SK-N-SH (cell line): Measurements from ENCODE around the gene MARCKSL1. TPM values are rescaled to one million over a fixed set of nuclear protein-coding genes. Genes with fewer than 3 reads are reported as not detected.

Experiments used
- CTCF ChIA-PET: fragments of 300-600, 350-600 bp; formaldehyde crosslinking; extraction: SDS; loops from one replicate; lab custom pipeline; 2021; lab: Yijun Ruan, JAX
- POLR2A ChIA-PET: fragments of 350-600 bp; sonication (Branson Sonifier 250); formaldehyde crosslinking; extraction: SDS; loops from one replicate; lab custom pipeline; 2020; ENCODE audit warnings: antibody characterized with exemption, inconsistent platforms; lab: Yijun Ruan, JAX
- DNase-seq: peaks from one replicate; pipeline ENCODE4 v3.0.0; 2012
- H2AFZ ChIP-seq: fragments of 200-600 bp; sonication (generic); 2 replicates; pipeline ENCODE4 v1.8.1; 2016; ENCODE audit warnings: antibody characterized with exemption, mild to moderate bottlenecking, low read depth
- H3F3A ChIP-seq: fragments of 200-600 bp; sonication (generic); replicated peaks from 2 replicates; pipeline ENCODE3; 2016; ENCODE audit warnings: antibody characterized with exemption, mild to moderate bottlenecking; ENCODE audit not compliant: insufficient read depth
- H3K27ac ChIP-seq, 2 experiments: fragments of 200-500 bp in 1 of 2; fragments of 200-600 bp in 1 of 2; sonication (Bioruptor generic) in 1 of 2; sonication (generic), shearing (Covaris generic) in 1 of 2; 2 replicates each; pipeline versions ENCODE4 v1.5.1 to v1.6.1; 2014 to 2016; ENCODE audit warnings: low read depth in 2 of 2, inconsistent platforms in 1 of 2, low read length in 1 of 2, mild to moderate bottlenecking in 1 of 2, mixed read lengths in 1 of 2
- H3K27me3 ChIP-seq: fragments of 200-600 bp; sonication (generic), shearing (Covaris generic); 2 replicates; pipeline ENCODE4 v1.6.1; 2016; ENCODE audit warnings: mixed run types; ENCODE audit not compliant: insufficient read depth
- H3K36me3 ChIP-seq, 2 experiments: fragments of 200-500 bp in 1 of 2; fragments of 200-600 bp in 1 of 2; sonication (Bioruptor generic) in 1 of 2; sonication (generic) in 1 of 2; replicated peaks in 1 of 2; 2 replicates each; pipeline versions ENCODE3 to v1.5.1; 2014 to 2016; ENCODE audit warnings: low read length in 1 of 2, mild to moderate bottlenecking in 1 of 2; ENCODE audit not compliant: insufficient read depth in 2 of 2, control insufficient read depth in 1 of 2
- H3K4me1 ChIP-seq, 2 experiments: fragments of 200-500 bp in 1 of 2; fragments of 200-600 bp in 1 of 2; sonication (Bioruptor generic) in 1 of 2; sonication (generic), shearing (Covaris generic) in 1 of 2; 2 replicates each; pipeline versions ENCODE4 v1.5.1 to v1.6.1; 2014 to 2016; ENCODE audit warnings: low read depth in 1 of 2, low read length in 1 of 2, mixed run types in 1 of 2; ENCODE audit not compliant: insufficient read depth in 2 of 2, control insufficient read depth in 1 of 2
- H3K4me2 ChIP-seq: fragments of 200-600 bp; sonication (generic), shearing (Covaris generic); 2 replicates; pipeline ENCODE4 v1.6.1; 2017; ENCODE audit warnings: mixed run types
- H3K4me3 ChIP-seq, 2 experiments: fragments of 200-500 bp in 1 of 2; fragments of 200-600 bp in 1 of 2; sonication (Bioruptor generic) in 1 of 2; sonication (generic), shearing (Covaris generic) in 1 of 2; 2 replicates each; pipeline versions ENCODE4 v1.5.1 to v1.8.1; 2014 to 2016; ENCODE audit warnings: low read depth in 2 of 2, inconsistent platforms in 1 of 2, low read length in 1 of 2, mild to moderate bottlenecking in 1 of 2, mixed read lengths in 1 of 2, moderate library complexity in 1 of 2
- H3K79me2 ChIP-seq: fragments of 200-600 bp; sonication (generic); 2 replicates; pipeline ENCODE4 v1.8.1; 2017; ENCODE audit warnings: mild to moderate bottlenecking; ENCODE audit not compliant: insufficient read depth
- H3K9ac ChIP-seq: fragments of 200-600 bp; sonication (generic); 2 replicates; pipeline ENCODE4 v1.6.1; 2017; ENCODE audit warnings: mixed run types
- H3K9me2 ChIP-seq: fragments of 200-600 bp; sonication (generic); 2 replicates; pipeline ENCODE4 v1.6.1; 2017; ENCODE audit warnings: mixed run types
- H3K9me3 ChIP-seq: fragments of 200-600 bp; sonication (generic); 2 replicates; pipeline ENCODE4 v1.6.1; 2017; ENCODE audit warnings: mixed run types, mild to moderate bottlenecking, moderate library complexity
- H4K20me1 ChIP-seq: fragments of 200-600 bp; sonication (generic); 2 replicates; pipeline ENCODE4 v1.6.1; 2017; ENCODE audit warnings: mild to moderate bottlenecking, mixed run types; ENCODE audit not compliant: insufficient read depth
- IRF3 ChIP-seq: fragments of 150-350 bp; IDR thresholded peaks from 2 replicates; pipeline ENCODE4 v1.6.1; 2016; ENCODE audit warnings: mild to moderate bottlenecking, low read depth, low read length
- MAX ChIP-seq: IDR thresholded peaks from 2 replicates; pipeline ENCODE4 v1.4.0; 2012; ENCODE audit warnings: low read depth
- MEF2A ChIP-seq: IDR thresholded peaks from 2 replicates; pipeline ENCODE4 v1.4.0; 2012; ENCODE audit warnings: low read depth, borderline replicate concordance
- PBX3 ChIP-seq: IDR thresholded peaks from 2 replicates; pipeline ENCODE4; 2012
- POLR2AphosphoS5 ChIP-seq: IDR thresholded peaks from 2 replicates; pipeline ENCODE4 v1.6.1; 2012; ENCODE audit warnings: low read depth, low read length
- REST ChIP-seq: IDR thresholded peaks from 2 replicates; pipeline ENCODE4 v1.6.1; 2012; ENCODE audit warnings: mild to moderate bottlenecking, low read depth, low read length, moderate library complexity
- RFX5 ChIP-seq: IDR thresholded peaks from 2 replicates; pipeline ENCODE4 v1.6.1; 2012; ENCODE audit warnings: mild to moderate bottlenecking, improper control_type of control experiment, low read length
- TAF1 ChIP-seq: IDR thresholded peaks from 2 replicates; pipeline ENCODE4 v1.6.1; 2012; ENCODE audit warnings: low read depth, mild to moderate bottlenecking, low read length, moderate library complexity, borderline replicate concordance
- TCF12 ChIP-seq: IDR thresholded peaks from 2 replicates; pipeline ENCODE4 v1.4.0; 2012
- ZBTB33 ChIP-seq: IDR thresholded peaks from 2 replicates; pipeline ENCODE4 v1.4.0; 2012; ENCODE audit warnings: low read depth, borderline replicate concordance
- WGBS: methylation state at CpG from one replicate; pipeline ENCODE4 v1.1.6; 2017; ENCODE audit warnings: low lambda C conversion rate; 5-methylcytosine and 5-hydroxymethylcytosine counted together
- polyA plus RNA-seq, 3 experiments: library from polyadenylated mRNA; depleted of rRNA; stranded (reverse); fragments of >200 nt; gene quantifications; 2 replicates each; pipeline ENCODE4 v1.2.3, GENCODE V29; 2012

The MARCKSL1 gene
- polyA plus RNA-seq, 1 of the 3 experiments (the other 2 are of a cell fraction): 275 TPM

- no peak overlapping the region for H3K4me3 ChIP-seq
- H3K9me2 ChIP-seq: no peaks in the 10 kb centered on the region
- no peaks in the 10 kb centered on the region for H3K4me1 ChIP-seq
- no peak overlapping the region for H2AFZ ChIP-seq
- H3K27me3 ChIP-seq: no peaks in the 10 kb centered on the region
- no peaks in the 10 kb centered on the region for H4K20me1 ChIP-seq
- no peak overlapping the region for H3K27ac ChIP-seq
- H3K9ac ChIP-seq: no peak overlapping the region
- H3K79me2 ChIP-seq: peaks cover 4% of the 10 kb centered on the region; the same call in 1 of the 2 replicates
- CTCF ChIA-PET: interaction anchor here (1.1 to 1.2 kb wide), 2 partner anchors 156 to 165 kb away, joined by 3 read pairs; no protein-coding TSS in a partner anchor
- no peak for DNase-seq
- H3K4me2 ChIP-seq: no peak overlapping the region
- peaks cover 50 to 81% of the 10 kb centered on the region in 2 experiments for H3K36me3 ChIP-seq
- POLR2A ChIA-PET: interaction anchor here (0.9 kb wide), 1 partner anchor 12 kb away, joined by 3 read pairs; no protein-coding TSS in a partner anchor
- no peaks in the 10 kb centered on the region for H3F3A ChIP-seq
- 95% methylated on average over 9 of the region's 9 CpGs for WGBS
- no peak for TF ChIP-seq REST
- no peak for TF ChIP-seq TCF12
- no peak for TF ChIP-seq ZBTB33
- no peak for TF ChIP-seq PBX3
- TF ChIP-seq RFX5: no peak
- TF ChIP-seq IRF3: no peak
- no peak for TF ChIP-seq TAF1
- TF ChIP-seq MAX: no peak
- no peak for TF ChIP-seq POLR2AphosphoS5
- no peak for TF ChIP-seq MEF2A
- TF ChIP-seq, all 33 proteins: peak for 0
- no peaks in the 10 kb centered on the region for H3K9me3 ChIP-seq
Observed at GRCh38 chr1:32380057-32380456, 44.0 kb upstream of the MARCKSL1 start.
